Measurements from ENCODE around the gene NLRP7. TPM values are rescaled to one million over a fixed set of nuclear protein-coding genes. Genes with fewer than 3 reads are reported as not detected.
"Not testable (repeated sequence)": the region's sequence is repeated elsewhere in the genome, so short reads cannot be mapped to it uniquely, and the experiment has no call there.

NLRP7 gene
- total RNA-seq, 1 donor from 2014 or later: not detected

- intact Hi-C loops (cut with DNase I): no loop called here
- no peak for DNase-seq (ENCODE audit: missing footprints)
- ATAC-seq: no peak
These were observed 19.0 kb downstream of the NLRP7 start for GRCh38 chr19:54928299-54928698.

- no peak for DNase-seq (ENCODE audit: missing footprints)
- ATAC-seq: no peak
- intact Hi-C loops (cut with DNase I): no loop called here
These were observed 24.1 kb downstream of the NLRP7 start for GRCh38 chr19:54923276-54923675.

GRCh38 chr19:54921082-54921481, 26.2 kb downstream of the NLRP7 start:
- no peak for ATAC-seq
- DNase-seq (ENCODE audit: missing footprints): no peak
- intact Hi-C loops (cut with DNase I): no loop called here

GRCh38 chr19:54919646-54920563, 27.4 kb downstream of the NLRP7 start:
- ATAC-seq; DNase-seq (ENCODE audit: missing footprints); intact Hi-C loops (cut with DNase I): not testable (repeated sequence)

- DNase-seq (ENCODE audit: missing footprints) (no peak), ATAC-seq (no peak)
- intact Hi-C loops (cut with DNase I): no loop called here
These were observed 28.8 kb downstream of the NLRP7 start for GRCh38 chr19:54918499-54918898.

- ATAC-seq (no peak), DNase-seq (ENCODE audit: missing footprints) (no peak)
- intact Hi-C loops (cut with DNase I): no loop called here
These were observed 30.5 kb downstream of the NLRP7 start for GRCh38 chr19:54916822-54917221.

- intact Hi-C loops (cut with DNase I); DNase-seq (ENCODE audit: missing footprints); ATAC-seq: not testable (repeated sequence)
These were observed 39.4 kb downstream of the NLRP7 start for GRCh38 chr19:54907899-54908298.

- ATAC-seq: no peak
These were observed 40.5 kb downstream of the NLRP7 start for GRCh38 chr19:54906819-54907218.

GRCh38 chr19:54905803-54906511, 41.4 kb downstream of the NLRP7 start, which contains the start of gene NCR1:
NCR1 (plus strand) TSS chr19:54906148; CDS start chr19:54906188, 40 bp downstream.
- no peak for DNase-seq (ENCODE audit: missing footprints)
- ATAC-seq: no peak
- intact Hi-C loops (cut with DNase I): no loop called here

More at GRCh38 chr19:54906819-54907218, 40.5 kb downstream of the NLRP7 start:
- no peak for DNase-seq (ENCODE audit: missing footprints)
- intact Hi-C loops (cut with DNase I): no loop called here

GRCh38 chr19:54905421-54905802, 41.9 kb downstream of the NLRP7 start:
- ATAC-seq (no peak), DNase-seq (ENCODE audit: missing footprints) (no peak)
- intact Hi-C loops (cut with DNase I): no loop called here

- ATAC-seq; DNase-seq (ENCODE audit: missing footprints); intact Hi-C loops (cut with DNase I): not testable (repeated sequence)
These were observed 43.1 kb downstream of the NLRP7 start for GRCh38 chr19:54904261-54904660.

GRCh38 chr19:54903303-54903702, 44.0 kb downstream of the NLRP7 start:
- DNase-seq (ENCODE audit: missing footprints): no peak
- intact Hi-C loops (cut with DNase I): no loop called here
- ATAC-seq: no peak

GRCh38 chr19:54902061-54902460, 45.3 kb downstream of the NLRP7 start:
- no peak for DNase-seq (ENCODE audit: missing footprints)
- no peak for ATAC-seq
- intact Hi-C loops (cut with DNase I): no loop called here

GRCh38 chr19:54901153-54901552, 46.2 kb downstream of the NLRP7 start:
- intact Hi-C loops (cut with DNase I): not testable (repeated sequence)
- peak; percentile 86 for DNase-seq (ENCODE audit: missing footprints)

GRCh38 chr19:54899646-54900045, 47.7 kb downstream of the NLRP7 start:
- intact Hi-C loops (cut with DNase I); DNase-seq (ENCODE audit: missing footprints); ATAC-seq: not testable (repeated sequence)

More at GRCh38 chr19:54901153-54901552, 46.2 kb downstream of the NLRP7 start:
- not testable (repeated sequence) for ATAC-seq

- intact Hi-C loops (cut with DNase I); ATAC-seq; DNase-seq (ENCODE audit: missing footprints): not testable (repeated sequence)
These were observed 48.6 kb downstream of the NLRP7 start for GRCh38 chr19:54898685-54899084.

- DNase-seq (ENCODE audit: missing footprints): no peak
- intact Hi-C loops (cut with DNase I): no loop called here
- no peak for ATAC-seq
These were observed 51.3 kb downstream of the NLRP7 start for GRCh38 chr19:54896036-54896435.

- DNase-seq (ENCODE audit: missing footprints); ATAC-seq; intact Hi-C loops (cut with DNase I): not testable (repeated sequence)
These were observed 53.2 kb downstream of the NLRP7 start for GRCh38 chr19:54894106-54894505.

GRCh38 chr19:54893406-54893805, 53.9 kb downstream of the NLRP7 start:
- DNase-seq (ENCODE audit: missing footprints) (no peak), ATAC-seq (no peak)
- intact Hi-C loops (cut with DNase I): no loop called here

GRCh38 chr19:54889566-54889965, 57.8 kb downstream of the NLRP7 start:
- DNase-seq (ENCODE audit: missing footprints): no peak
- intact Hi-C loops (cut with DNase I): no loop called here
- ATAC-seq: no peak

All from Right ventricle myocardium inferior (tissue), 1 donor.